HCEC 1CT (cell line): ENCODE measurements around the gene TFPT.

Experiments used
- DNase-seq: peaks from one replicate; pipeline ENCODE4 v3.0.0-alpha.2; 2017

Gene TFPT

GRCh38 chr19:54148158-54148557 is 32.7 kb upstream of the TFPT start:
- DNase-seq = no peak

DNA sequence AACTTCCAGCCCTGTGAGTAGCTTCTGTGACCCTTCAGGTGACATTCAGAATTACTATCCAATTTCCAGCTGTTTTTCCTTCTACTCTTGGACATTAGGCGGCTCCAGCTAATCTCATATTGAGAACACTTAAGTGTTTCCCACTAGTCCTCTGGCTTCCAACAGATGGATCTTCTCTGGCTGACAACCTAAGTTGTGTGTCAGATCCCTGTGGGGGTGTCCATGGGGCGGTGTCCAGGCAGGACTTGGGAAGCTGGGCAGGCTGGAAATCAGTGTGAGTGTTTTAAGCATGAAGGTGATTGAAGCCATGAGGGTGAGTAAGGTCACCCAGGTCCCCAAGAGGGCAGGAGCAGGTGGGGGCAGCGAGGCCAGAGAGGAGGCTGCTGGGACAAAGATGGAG is 32.2 kb upstream of the TFPT start:
- peak; percentile 19 for DNase-seq

DNA sequence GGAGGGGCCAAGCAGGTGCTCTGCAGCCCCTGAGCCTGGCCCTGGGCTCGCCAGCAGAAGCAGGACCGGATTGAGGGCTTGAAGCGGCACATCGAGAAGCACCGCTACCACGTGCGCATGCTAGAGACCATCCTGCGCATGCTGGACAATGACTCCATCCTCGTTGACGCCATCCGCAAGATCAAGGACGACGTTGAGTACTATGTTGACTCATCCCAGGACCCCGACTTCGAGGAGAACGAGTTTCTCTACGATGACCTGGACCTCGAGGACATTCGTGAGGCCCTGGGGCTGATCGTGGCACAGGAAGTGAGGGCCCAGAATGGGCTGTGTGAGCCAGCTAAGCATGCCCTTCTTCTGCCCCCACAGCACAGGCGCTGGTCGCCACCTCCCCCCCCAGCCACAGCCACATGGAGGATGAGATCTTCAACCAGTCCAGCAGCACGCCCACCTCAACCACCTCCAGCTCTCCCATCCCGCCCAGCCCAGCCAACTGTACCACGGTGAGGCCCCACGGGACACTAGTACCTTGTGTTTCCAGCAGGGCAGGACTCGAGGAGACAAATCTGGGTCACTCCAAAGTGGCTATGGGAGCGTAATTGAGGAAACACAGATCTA is 30.2 kb upstream of the TFPT start:
- DNase-seq = no peak

GRCh38 chr19:54142166-54142780 is 26.8 kb upstream of the TFPT start:
- DNase-seq = no peak

GRCh38 chr19:54141356-54141755 is 25.9 kb upstream of the TFPT start:
- DNase-seq = peak; percentile 9

DNA sequence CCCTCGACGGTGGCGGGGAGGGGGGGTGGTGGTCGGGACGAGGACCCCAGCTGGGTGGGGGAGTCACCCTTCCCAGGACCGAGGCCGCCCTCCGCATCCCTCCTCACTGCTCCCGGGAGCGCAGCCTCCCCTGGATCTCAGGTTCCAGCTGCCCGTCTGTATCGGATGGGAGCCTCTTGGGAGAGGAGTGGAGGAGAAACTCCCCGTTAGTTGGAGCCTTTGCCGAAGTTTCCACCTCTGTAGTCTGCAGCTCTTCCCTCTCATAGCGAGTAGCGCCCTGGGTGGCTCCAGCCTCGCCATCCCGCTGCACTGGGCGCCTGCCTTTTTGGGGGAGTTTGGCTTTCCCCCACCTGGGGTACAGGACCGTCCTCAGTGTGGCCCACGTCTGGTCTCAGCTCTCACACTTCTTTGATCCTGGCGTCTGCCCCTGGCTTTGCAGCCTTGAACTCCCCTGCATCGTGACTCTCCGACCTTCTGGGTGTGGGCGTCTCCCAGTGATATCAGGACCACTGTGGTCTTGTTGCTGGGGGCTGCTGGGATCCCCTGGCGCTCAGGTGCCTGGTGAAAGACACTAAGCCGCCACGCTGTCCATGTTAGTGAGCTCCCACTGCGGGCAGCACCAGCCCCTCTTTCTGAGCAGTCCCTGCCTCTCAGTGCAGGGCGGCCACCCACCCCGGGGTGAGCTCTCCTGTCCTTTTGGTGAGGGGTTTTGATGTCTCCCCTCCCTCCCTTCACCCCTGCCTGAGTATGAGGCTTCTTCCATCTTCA is 23.2 kb upstream of the TFPT start:
- DNase-seq = no peak

GRCh38 chr19:54137699-54138488 is 22.4 kb upstream of the TFPT start, which contains the start of gene CNOT3:
TSS of gene CNOT3 (plus strand) at chr19:54137762. CDS start at chr19:54142979, 5,217 bp downstream.
- no peak for DNase-seq

DNA sequence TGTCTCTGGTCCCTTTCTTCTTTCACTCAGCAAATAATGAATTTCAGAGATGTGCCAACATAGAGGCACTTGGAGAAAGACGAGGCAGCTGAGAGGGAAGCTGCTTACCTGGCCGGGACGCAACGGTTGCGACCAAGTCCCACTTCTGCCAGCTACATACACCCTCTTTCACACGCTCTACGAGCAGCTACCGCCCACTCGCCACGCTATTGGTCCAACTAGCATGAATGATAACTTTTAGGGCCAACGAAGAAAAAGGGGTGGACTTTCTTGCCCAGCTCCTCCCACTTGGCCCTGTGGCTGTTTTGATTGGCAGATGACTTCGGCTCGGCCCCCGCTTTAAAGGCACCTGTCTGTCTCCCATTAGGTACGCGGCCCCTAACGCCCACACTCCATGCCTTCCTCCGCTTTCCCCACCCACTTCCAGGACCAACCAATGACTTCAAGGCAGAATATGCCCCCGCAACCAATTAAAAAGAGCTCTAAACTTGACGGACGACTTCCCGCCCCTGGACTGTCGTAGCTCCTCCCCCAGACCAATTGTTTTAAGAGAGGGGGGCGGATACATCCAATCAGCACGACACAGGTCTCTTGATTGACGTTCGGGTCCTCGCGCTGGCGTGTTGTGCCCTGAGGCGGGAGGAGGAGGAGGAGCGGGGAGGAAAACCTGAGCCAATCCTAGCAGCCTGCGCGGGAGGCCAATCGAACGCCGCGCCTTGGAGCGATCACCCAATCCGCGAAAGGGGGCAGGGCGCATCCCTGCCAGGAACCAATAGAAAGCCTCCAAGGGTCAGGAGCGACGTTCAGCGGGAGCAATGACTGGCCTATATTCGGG is 21.6 kb upstream of the TFPT start:
- peak; percentile 100 for DNase-seq

DNA sequence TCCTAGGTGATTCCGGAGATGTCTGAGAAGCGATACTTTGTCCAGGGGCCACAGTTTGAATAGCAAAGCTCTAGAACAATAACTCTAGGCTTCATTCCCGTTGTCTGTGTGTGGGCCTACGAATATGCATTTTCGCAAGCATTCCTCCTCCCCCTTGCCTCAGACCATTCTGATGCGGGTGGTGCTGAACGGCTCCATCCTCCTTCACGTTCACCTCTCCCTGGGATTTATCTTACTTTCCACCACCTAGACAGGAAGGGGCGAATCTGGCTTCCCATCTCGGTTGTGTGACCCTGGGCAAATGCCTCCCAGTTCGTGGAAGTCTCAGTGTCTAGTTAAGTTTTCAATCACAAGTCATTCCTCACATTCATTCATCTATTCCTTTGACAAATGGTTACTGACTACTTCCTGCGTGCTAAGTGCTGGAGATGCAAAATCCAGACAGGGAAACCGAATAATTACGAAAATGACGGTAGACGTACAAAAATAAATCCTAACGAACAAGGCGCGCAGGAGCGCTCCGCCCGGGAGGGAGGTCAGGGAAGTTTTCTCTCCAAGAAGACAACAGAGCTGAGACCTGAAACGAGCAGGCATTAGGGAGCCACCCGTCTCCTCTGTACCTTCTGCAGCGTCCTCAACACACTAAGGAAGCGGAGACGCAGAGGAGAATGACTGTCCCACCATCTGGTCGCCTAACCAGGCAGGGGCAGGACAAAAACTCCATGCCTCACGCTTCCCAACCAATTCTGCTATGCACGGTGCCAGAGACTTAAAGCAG is 20.8 kb upstream of the TFPT start:
- no peak for DNase-seq

DNA sequence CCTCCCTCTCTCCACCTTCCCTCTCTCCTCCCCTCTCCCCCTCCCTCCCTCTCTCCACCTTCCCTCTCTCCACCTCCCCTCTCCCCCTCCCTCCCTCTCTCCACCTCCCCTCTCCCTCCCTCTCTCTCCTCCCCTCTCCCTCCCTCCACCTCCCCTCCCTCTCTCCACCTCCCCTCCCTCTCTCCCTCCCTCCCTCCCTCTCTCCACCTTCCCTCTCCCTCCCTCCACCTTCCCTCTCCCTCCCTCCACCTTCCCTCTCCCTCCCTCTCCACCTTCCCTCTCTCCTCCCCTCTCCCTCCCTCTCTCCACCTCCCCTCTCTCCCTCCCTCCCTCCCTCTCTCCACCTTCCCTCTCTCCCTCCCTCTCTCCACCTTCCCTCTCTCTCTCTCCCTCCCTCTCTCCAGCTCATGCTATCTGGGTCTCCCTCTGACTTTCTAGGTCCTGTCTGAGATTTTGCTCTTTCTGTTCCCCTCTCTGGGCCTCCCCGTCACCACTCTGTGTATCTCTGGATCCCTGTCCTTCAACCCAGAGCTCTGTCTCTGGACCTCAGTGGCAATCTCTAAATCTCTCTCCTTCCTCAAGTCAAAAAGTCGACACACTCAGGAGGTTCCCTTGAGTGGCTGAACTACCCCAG is 18.6 kb upstream of the TFPT start:
- no peak for DNase-seq

GRCh38 chr19:54133312-54133956 is 18.0 kb upstream of the TFPT start:
- no peak for DNase-seq

DNA sequence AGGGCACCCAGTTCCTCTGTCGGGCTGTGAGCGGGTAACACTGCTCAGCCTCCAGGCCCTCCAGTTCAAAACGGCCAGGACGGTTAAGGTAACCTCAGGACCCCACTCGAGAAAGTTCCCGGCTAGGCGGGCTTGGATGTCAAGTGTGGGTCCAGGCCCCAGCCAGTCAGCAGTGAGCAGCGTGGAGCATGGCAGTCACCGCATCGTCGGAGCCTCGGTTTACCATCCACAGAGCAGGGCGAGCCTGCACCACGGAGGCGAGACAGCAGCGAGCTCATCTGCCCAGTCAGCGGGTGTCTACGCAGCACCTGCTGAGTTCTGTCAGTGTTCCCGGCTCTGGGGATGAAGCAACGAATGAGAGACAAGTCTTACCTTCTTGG is 14.2 kb upstream of the TFPT start:
- no peak for DNase-seq

- DNase-seq = no peak
These were observed 13.5 kb upstream of the TFPT start for GRCh38 chr19:54128796-54129616.

DNA sequence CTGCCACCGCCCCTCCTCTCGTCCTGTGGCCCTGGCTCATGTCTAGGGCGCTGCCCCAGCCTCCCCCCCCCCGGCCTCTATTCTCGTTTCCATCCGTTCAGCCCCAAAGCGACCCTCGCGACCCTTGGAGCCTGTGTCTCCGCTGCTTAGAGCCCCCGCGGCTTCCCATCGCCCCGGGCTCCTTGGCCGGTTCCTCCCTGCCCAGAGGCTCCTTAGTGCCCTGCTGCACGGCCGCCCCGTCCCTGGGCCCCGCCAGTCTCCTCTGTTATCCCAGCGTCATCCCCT is 12.9 kb upstream of the TFPT start:
- no peak for DNase-seq

DNA sequence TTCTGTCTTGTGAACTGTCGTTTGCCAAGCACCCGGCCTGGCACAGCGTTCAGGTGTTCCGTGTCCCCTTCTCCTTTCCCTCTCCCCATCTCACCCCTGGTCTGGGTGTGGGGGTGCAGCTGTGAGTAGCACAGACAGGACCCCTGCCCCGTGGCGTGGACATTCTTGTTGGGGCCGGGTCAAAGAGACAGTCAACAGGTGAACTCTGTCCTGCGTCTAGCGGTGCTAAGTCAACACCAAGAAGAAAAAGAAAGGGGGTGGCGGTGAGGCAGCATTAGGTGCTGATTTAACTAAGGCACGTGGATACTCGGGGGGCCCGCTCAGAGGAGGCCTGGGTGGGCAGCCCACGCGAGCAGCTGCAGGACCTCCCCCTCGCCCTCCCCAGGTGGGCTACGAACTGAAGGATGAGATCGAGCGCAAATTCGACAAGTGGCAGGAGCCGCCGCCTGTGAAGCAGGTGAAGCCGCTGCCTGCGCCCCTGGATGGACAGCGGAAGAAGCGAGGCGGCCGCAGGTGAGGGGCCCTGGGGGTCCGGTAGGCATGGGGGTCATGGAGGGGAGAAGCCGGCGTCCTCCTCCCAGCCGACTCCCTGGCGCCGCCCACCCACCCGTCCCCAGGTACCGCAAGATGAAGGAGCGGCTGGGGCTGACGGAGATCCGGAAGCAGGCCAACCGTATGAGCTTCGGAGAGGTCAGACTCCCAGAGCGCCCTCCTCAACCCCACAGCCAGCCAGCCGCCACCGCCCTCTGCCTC is 12.4 kb upstream of the TFPT start:
- no peak for DNase-seq

GRCh38 chr19:54125713-54126112 is 10.3 kb upstream of the TFPT start:
- DNase-seq = no peak

- no peak for DNase-seq
These were observed 8.9 kb upstream of the TFPT start for GRCh38 chr19:54124393-54124792.

GRCh38 chr19:54123682-54124081 is 8.2 kb upstream of the TFPT start:
- no peak for DNase-seq

GRCh38 chr19:54121259-54121658 is 5.8 kb upstream of the TFPT start:
- DNase-seq = no peak
